Activated T-cell treated with anti-CD3 and anti-CD28 coated beads, Interleukin-2, amount 50 U/mL, for 48 hours (primary cell): ENCODE results near the gene B4GALNT3.

Source experiments
- DNase-seq, 2 experiments: peaks; one replicate each; pipeline ENCODE4 v3.0.0-alpha.2; 2020

B4GALNT3 gene

GRCh38 chr12:468671-469389 lies 9.1 kb downstream of the B4GALNT3 start:
- DNase-seq, result no peak

- DNase-seq, result no peak
These were observed 10.4 kb downstream of the B4GALNT3 start for GRCh38 chr12:470133-470532.

- no peak for DNase-seq
These were observed 13.5 kb downstream of the B4GALNT3 start for GRCh38 chr12:473198-473597.

DNA sequence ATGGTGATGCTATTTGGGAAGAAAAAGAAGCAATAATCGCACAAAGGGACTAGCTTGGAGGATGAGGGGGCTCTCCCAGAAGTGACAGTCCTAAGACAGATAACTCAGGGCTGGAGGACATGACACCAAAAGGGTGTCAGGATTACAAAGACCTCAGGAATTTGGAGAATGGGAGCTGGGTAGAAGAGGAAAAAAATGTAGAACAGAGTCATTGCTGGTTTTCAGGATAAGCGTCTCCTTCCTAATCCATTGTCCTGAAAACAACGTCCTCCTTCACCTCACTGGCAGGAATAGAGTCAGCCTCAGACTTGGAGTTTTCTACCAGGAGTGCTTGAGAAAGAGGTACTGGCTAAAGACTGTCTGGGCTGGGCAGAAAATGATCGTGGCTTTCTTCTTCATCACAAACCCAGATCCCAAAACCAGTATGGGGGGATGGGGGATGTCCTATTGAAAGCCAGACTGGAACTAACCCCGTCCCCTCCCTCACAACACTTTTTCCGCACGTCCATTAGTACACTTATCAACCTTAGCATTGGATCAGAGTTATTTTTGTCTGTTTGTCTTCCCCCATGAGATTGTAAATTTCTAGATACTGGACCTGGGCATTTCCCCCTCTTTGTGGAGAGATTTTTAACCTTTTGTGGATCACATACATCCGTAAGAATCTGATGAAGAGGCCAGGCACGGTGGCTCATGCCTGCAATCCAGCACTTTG lies 14.3 kb downstream of the B4GALNT3 start:
- no peak for DNase-seq

DNA sequence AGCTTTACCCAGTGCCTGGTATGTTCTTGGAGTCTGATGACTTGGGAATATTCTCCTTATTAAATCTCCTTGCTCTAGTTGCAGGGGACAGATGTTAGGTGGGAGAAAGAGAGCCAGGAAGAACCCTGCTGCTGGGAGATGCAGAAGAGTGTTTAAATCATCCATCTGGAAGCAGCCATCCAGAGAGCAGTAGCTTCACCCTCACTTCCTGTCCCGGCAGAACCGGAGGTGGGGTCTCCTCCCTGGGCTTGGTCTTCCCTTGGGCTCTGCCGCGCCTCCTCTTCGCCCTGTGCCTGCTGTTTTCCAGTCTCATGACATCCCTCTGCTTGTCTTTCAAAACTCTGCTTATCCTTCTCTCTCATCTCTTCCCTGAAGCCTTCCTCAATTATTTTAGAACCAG lies 15.5 kb downstream of the B4GALNT3 start:
- DNase-seq, result no peak

GRCh38 chr12:479161-479560 lies 19.4 kb downstream of the B4GALNT3 start:
- no peak for DNase-seq

DNA sequence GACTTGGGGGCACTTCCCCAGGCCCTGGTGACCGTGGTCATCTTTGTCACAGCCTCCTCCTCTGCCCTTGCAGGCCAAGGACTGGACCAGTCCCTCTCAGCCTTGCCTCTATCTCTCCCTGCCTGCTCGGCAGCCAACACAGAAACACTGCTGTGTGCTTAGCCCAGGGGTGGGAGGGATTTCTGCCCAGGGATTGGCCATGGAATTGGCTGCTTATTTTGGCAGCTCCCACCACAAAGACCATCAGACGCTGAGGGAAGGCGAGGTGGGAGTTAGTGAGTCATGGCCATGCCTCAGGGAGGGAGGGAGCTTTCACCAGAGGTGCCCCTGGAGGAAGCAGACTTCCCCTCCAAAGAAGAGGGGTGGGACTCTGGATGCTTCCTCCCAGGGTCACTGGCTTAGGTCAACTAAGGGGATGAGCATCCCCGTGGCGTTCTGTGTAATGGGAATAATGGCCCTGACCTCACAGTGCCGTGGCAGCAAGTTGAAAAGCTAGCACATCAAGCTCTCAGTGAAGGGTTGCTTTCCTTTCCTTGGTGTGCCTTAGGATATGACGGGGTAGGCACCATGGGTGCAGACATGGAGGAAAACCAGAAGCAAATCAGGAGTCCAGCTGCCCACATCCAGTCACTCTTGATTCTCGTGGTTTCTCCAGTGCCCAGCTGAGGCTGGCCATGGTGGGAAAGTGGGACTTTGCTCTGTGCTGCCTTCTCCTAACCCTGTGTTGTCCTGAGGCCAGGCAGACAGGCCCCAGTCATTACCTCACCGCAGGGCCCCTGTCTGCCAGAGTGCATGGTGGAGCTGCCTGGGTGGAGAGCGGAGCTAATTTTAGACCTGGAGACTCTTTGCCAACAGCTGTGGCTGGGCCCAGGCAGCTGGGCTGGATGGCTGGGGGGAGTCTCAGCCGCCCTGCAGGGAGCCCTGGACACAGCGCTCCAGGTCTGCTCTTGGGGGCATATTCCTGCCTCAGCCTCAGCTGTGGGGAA lies 21.4 kb downstream of the B4GALNT3 start:
- DNase-seq, result no peak

DNA sequence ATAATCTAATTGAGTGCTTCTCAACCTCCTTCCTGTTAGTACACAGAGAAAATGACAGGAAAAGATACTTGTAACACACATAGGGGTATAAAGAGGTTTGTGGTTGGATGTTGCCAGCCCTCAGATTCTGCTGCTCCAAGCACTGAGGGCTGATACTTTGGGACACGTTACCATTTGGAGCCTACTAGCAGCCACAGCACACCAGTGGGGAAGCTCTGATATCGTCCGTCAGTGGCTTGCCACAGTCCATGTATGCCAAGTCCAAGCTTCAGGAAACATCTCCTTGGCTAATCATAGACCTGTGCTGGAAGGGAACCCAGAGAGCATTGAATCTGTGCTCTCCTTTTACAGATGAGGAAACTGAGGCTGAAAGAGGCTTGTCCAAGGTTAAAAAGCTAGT lies 22.3 kb downstream of the B4GALNT3 start:
- no peak for DNase-seq

- DNase-seq, result no peak
These were observed 24.4 kb downstream of the B4GALNT3 start for GRCh38 chr12:484096-484495.

GRCh38 chr12:490260-490659 lies 30.5 kb downstream of the B4GALNT3 start:
- DNase-seq, result no peak

GRCh38 chr12:495466-495865 lies 35.7 kb downstream of the B4GALNT3 start:
- DNase-seq, result no peak

GRCh38 chr12:496736-497135 lies 37.0 kb downstream of the B4GALNT3 start:
- no peak for DNase-seq

GRCh38 chr12:497501-498160 lies 37.9 kb downstream of the B4GALNT3 start:
- DNase-seq, result no peak

- no peak for DNase-seq
These were observed 40.2 kb downstream of the B4GALNT3 start for GRCh38 chr12:499837-500458.

DNA sequence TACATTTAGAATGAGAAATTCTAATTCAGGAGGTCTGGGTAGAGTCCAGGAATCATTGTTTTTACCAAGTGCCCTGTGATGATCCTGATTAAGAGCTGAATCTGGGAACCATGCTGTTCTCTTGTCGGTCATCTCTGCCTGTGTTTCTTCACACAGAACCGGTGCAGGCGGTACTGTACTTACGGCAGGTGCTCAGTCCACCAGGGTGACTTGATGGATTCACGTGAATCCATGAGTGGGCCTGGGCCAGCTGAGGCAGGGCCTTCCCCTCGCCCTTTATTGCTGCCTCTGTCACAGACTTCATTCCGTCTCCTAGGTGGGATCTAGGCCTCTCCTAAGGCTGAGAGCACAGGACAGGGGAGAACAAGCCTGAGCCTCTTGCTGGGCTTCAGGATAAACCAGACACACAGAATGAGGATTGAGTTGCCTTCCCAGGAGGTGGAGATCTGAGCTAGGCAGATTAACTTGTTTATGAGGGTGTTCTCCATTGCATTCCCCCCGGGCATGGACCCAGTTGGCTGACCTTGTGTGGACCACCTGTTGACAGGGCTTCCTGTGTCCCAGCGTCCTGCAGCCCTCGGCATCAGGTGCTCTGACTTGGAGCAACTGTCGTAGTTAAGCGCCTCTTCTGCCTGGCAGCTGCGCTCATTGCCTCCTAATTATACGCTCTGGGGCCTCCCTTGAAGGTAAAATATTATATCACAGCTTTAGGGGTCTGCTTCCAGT lies 42.1 kb downstream of the B4GALNT3 start:
- no peak for DNase-seq

DNA sequence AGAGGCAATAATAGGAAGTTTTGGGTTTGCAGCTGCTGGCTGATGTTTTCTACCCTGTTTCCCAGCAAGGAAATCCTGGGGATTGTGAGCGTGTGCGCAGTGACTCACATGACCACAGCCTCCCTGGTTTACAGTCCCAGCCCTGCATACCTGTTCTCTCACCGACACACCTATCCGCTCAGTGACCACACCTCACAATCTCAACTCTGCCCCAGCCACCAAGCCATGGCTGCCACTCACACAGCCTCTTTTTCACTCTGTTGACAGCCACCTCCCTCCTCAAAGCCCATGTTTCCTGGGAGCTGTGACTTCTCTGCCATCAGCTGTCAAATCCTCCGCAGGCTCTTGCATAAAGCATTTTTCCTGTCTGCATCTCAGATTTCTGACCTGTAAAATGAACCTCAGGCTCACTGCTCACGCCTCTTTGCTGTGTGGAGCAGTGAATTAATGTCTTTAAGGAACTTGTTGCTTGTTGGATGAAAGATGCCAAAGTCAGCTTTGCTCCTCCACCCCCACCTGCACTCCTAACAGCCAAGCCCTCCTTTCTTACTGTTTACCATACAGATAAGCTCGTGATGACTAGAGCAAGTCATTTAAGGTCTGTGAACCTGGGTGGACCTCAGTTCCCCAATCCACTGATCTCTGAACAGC lies 43.5 kb downstream of the B4GALNT3 start:
- DNase-seq, result no peak

- DNase-seq, result no peak
These were observed 45.5 kb downstream of the B4GALNT3 start for GRCh38 chr12:505221-505620.

DNA sequence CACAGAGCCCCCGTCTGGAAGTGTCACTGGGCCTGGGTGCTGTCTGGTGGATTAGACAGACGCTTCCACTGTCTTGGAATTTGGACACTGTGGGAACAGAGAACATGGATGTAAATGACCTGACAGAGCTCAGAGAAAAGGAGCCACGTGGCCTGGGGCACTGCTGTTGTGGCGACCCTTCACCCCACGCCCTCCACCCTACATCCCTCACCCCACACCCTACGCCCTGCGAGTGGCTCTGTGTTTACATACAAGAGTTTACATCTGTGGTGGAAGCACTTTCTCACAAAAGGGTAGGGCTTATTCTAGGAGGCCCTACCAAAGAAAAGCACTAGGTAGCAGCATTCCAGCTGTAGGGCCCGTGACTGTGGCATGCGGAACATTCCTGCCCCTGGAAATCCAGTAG lies 47.7 kb downstream of the B4GALNT3 start:
- DNase-seq, result no peak

DNA sequence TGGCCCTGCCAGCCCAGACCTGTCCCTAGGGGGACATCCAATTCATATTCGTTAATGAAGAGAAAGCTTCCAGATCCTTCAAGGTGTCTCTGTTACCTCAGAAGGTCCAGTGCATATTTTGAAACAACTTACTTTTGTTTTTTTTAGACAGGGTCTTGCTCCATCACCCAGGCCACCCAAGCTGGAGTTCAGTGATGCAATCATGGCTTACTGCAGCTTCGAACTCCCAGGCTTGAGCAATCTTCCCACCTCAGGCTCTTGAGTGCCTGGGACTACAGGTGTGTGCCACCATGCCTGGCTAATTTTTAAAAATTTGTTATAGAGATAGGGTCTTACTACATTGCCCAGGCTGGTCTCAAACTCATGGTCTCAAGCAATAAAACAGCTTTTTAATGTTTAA lies 48.4 kb downstream of the B4GALNT3 start:
- DNase-seq, result no peak

- no peak for DNase-seq
These were observed 49.1 kb downstream of the B4GALNT3 start for GRCh38 chr12:508795-509194.

DNA sequence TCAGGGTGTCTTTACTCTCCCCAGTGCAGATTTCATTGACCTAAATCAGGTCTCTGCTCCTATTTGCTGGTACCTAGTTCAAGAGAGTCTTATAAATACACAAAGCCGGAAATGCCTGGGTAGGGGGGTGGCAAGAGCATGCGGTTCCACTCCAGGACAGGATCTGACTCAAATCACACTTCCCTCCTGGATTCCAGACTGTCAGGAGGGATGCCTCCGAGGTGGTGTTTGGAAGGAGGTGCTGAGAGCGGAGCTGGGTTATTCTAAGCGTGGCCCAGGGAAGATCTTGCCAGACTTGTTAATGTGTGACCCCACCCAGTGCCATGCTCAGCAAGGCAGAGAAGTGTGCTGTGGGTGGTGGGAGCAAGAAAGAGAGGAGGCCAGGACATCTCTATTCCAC lies 49.8 kb downstream of the B4GALNT3 start:
- no peak for DNase-seq
